Kasumi-1 (cell line): ENCODE data around the gene NRAP.

Source experiments
- DNase-seq, 2 experiments: peaks; one replicate each; lab custom pipeline; 2025; lab: John Stamatoyannopoulos, UW

NRAP gene

GRCh38 chr10:113605268-113605978 lies 58.4 kb downstream of the NRAP start:
- no peak for DNase-seq

- no peak for DNase-seq
These were observed 59.3 kb downstream of the NRAP start for GRCh38 chr10:113604572-113604971.

GRCh38 chr10:113603057-113603777 lies 60.6 kb downstream of the NRAP start:
- DNase-seq: no peak

GRCh38 chr10:113600569-113600968 lies 63.3 kb downstream of the NRAP start:
- DNase-seq: no peak

DNA sequence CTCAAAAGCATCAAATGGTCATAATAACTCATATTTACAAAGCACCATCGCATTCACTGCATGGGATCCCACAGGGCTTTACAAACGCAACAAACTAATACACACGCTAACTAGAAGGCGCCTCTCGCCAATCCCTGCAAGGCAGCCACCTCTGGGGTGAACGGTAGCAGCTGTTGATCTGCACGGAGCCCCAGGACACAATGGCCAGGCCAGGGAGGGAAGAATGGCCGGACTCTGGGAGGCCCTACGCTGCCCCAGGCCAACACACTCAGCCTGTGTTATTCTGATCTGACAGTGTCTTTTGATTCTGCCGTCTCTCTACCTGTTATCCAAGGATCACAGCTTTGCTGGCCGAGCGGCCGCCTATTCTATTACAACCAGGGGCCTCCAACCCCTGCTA lies 69.2 kb downstream of the NRAP start:
- DNase-seq: no peak

- DNase-seq: no peak
These were observed 71.5 kb downstream of the NRAP start for GRCh38 chr10:113592380-113592779.

DNA sequence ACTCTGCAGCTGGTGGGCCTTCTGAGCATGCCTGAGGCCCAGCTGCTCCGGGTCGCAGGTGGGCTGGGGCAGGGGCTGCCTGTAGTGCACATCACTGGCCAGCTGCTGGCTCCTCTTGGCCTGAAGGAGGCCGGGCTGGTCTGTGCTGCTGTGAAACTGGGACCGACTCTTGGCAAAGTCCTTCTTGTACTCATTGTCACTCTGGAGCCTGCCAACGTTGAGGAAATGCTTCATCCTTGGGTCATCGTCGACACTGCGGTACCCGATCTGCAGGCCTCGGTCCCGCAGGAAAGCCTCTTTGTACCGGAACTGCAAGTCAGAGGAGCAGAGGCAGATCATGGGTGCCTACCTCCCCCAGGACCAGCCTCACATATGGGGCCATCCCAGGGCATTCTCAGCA lies 73.3 kb downstream of the NRAP start:
- DNase-seq: no peak

- no peak for DNase-seq
These were observed 74.6 kb downstream of the NRAP start for GRCh38 chr10:113589201-113589770.

- no peak for DNase-seq
These were observed 77.9 kb downstream of the NRAP start for GRCh38 chr10:113585949-113586348.

GRCh38 chr10:113583571-113583970 lies 80.3 kb downstream of the NRAP start:
- no peak for DNase-seq

DNA sequence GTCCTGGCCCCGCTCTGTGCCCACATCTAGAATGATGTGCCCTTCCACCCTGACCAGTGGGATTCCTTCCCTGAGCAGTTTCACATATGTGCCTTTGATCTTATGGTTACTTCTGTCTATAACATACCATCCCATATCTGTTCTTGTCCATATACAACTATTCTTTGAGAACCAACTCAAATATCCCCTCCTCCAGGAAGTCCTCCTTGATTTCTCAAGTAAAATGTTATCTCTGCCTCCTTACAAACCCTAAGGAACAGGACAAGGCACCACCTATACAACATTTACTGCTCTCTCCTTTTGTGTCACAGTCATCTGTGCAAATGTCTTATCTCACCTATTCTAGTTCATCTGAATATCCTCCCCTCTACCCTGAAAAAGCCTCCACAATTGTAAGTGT lies 82.7 kb downstream of the NRAP start:
- DNase-seq: no peak

DNA sequence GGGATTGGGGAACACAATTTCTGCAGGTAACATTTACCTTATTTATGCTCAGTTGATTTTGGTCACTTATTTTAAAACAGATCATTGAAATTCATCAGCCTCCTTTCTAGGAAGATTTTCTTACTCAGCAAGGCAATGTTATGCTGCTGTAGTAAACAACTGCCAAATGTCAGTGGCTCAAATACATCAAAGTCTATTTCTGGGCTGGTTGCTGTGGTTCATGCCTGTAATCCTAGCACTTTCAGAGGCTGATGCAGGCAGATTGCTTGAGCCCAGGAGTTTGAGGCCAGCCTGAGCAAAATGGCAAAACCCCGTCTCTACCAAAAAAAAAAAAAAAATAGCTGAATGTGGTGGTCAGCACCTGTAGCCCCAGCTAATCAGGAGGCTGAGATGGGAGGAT lies 85.1 kb downstream of the NRAP start:
- no peak for DNase-seq

DNA sequence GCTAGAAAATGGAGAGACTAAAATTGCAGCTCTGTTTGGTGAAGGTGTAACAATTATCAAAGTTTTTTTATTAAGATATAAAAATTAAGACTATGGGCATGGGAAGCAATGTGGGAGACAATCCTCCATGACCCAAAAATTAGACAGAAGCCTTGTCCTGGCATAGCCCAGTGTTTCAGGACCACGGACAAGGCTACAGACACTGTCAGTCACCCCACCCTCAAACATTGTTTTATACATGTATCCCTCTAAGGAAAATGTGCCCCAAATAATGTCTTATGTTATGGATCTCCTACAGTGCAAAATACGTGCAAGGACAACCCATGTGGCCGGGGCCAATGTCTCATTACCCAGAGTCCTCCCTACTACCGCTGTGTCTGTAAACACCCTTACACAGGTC lies 87.0 kb downstream of the NRAP start:
- peak; percentile 10 to 35 for DNase-seq

DNA sequence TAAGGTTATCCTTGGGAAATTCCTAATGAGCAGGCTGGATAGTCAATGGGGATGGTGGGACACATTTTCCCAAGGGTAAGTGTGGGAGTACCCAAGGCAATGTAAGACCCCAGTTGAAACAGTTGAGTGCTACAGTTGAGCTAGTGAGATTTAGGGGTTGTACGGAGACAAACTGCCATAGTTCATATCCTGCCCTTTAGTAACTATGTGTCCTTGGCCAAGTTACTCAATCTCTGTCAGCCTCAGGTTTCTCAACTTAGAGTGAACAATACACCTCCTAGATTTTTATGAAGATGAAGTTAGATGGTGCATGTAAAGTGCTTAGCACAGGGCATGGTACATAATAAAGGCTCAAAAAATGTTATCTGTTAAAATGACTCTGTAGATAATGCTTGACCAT lies 90.5 kb downstream of the NRAP start:
- no peak for DNase-seq

- no peak for DNase-seq
These were observed 91.1 kb downstream of the NRAP start for GRCh38 chr10:113572520-113573290.

GRCh38 chr10:113569576-113569975 lies 94.3 kb downstream of the NRAP start:
- no peak for DNase-seq

DNA sequence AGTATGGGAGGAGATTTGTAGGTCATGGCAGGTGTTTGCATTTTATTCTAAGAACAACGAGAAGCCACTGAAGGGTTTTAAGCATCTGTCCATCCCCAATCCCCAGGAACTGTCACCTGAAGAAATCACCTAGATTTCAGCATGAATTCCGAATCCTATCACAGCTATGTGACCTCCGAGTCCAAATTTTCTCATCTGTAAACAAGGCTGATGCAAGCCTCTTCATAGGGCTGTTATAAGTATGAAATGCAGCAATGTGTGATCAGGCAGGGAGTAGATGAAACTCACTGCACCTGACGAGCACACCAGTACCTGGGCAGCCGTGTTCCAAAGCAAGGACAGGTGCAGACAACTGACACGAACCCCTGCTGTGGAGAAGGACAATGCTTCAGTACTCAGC lies 97.0 kb downstream of the NRAP start:
- no peak for DNase-seq

DNA sequence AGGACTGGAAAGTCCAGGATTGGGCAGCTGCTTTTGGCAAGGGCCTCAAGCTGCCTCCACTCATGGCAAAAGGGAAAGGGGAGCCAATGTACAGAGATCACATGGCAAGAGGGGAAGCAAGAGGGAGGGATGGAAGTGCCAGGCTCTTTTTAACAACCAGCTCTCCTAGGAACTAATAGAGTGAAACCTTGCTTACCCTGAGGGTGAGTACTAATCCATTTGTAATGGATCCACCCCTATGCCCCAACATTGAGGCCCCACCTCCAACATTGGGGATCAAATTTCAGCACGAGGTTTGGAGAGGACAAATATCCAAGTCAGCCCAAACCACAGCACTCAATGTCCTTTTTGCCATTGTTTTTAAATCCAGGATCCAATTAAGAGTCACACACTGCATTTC lies 98.5 kb downstream of the NRAP start:
- no peak for DNase-seq

DNA sequence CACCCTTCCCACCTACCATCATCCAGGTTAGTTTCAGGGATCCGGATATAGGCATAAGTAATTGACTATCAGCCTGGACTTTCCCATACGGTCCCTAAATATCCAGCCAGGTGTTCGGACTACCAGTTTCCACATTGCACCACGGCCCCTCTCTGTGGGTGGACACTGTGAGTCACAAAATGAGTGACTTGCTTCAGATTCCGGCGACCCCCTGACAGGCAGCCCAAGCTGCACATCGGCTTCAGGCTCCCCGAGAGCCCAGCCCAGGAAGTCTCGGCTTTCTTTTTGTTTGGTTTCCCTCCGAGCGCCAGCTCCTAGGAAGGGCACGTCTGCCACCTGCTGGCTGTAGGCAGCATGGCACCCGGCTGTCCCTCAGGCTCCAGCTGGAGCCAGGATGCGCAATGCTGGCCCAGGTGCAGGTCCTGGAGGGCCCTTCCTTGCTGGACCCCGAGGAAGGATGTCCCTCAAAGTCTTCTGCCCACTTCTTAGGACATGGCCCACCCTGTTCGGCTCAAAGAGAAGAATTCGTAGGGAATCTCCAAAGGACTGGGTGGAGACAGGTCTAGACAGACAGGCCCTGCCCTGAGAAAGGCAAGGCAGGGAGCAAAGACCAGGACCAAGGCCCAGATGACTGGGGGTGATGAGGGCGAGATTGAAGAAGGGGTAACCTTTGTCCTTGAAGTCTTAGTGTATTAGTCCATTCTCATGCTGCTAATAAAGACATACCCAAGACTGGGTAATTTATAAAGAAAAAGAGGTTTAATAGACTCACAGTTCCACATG lies 100.3 kb downstream of the NRAP start:
- DNase-seq: peak; percentile 79 to 90

DNA sequence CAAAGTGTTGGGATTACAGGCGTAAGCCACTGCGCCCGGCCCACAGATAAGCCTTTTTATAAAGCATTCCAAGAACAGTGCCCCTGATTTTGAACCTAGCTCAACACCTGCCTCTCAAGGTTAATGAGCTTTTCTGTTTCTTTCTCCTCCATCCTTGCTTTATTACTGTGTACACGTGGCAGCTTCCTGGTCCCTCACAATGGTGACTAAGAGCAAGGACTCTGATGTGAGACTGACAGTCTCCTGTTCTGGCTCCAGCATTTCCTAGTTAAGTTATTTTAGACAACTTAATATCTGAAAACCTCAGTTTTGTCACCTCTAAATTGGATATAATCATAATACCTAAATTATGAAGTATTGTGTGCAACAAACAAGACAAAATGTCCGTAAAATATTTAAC lies 101.1 kb downstream of the NRAP start:
- DNase-seq: no peak

DNA sequence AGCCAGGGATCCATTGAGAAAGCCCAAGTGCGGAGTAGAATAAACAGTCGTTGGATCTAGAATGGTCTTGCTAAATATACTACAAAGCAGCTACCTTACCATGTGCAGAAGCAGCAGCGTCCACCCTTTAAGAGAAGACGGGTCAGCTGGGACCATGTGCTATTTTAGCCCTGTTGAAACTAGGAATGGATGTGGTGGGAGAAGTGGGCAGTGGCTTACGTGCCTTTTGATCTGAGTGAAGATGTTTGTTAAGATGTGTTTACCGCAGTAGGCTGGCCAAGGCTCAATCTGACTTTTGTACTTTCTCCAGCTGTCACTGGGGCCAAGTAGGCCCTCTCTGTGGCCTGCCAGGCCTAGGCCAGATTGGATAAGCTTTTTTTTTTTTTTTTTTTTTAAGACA lies 101.8 kb downstream of the NRAP start:
- DNase-seq: no peak

- DNase-seq: no peak
These were observed 102.6 kb downstream of the NRAP start for GRCh38 chr10:113561214-113561613.
